A549 (cell line): ENCODE results near the gene ZC3H14.

Experiments
- CTCF ChIP-seq: fragments of >200 bp; sonication (Bioruptor Twin); formaldehyde crosslinking; IDR thresholded peaks from 3 replicates; pipeline ENCODE4 v1.5.1; 2016
- EP300 ChIP-seq, 2 experiments: fragments of >200 bp; sonication (Bioruptor Twin); formaldehyde crosslinking; IDR thresholded peaks; 2 replicates in 1 of 2; 3 replicates in 1 of 2; pipeline ENCODE4 v1.6.1; 2016 to 2017
- HDAC2 ChIP-seq: fragments of 200-600 bp; sonication (generic); IDR thresholded peaks from 2 replicates; pipeline ENCODE4 v1.6.1; 2016
- JUNB ChIP-seq: fragments of >200 bp; sonication (Bioruptor Twin); formaldehyde crosslinking; IDR thresholded peaks from 2 replicates; pipeline ENCODE4 v1.6.1; 2016
- MAX ChIP-seq: IDR thresholded peaks from 2 replicates; pipeline ENCODE4 v1.6.1; 2012
- MAZ ChIP-seq: fragments of 150-350 bp; IDR thresholded peaks from 2 replicates; pipeline ENCODE4 v1.6.1; 2014; ENCODE audit warnings: antibody characterized with exemption, low read depth, low read length, borderline replicate concordance
- POLR2A ChIP-seq: IDR thresholded peaks from 2 replicates; pipeline ENCODE4 v1.6.1; 2012; ENCODE audit warnings: mild to moderate bottlenecking, low read length
- RCOR1 ChIP-seq: fragments of 150-350 bp; IDR thresholded peaks from 2 replicates; pipeline ENCODE4 v1.6.1; 2014; ENCODE audit warnings: antibody characterized with exemption, low read length, low read depth
- RNF2 ChIP-seq: fragments of 200-600 bp; sonication (generic); IDR thresholded peaks from 2 replicates; pipeline ENCODE4 v1.6.1; 2016; ENCODE audit warnings: low read depth, mild to moderate bottlenecking, antibody characterized with exemption, moderate library complexity, borderline replicate concordance
- ZFP36 ChIP-seq: fragments of 450-650 bp; IDR thresholded peaks from 2 replicates; pipeline ENCODE4 v1.6.1; 2014; ENCODE audit warnings: borderline replicate concordance; ENCODE audit not compliant: partially characterized antibody

GRCh38 chr14:88618476-88618875 is 55.6 kb downstream of the ZC3H14 start:
- TF ChIP-seq MAZ (no peak), CTCF (no peak), POLR2A (no peak), EP300 (IDR thresholded peaks at IDR 0.05) (no peak), JUNB (no peak), RCOR1 (no peak), RNF2 (no peak), ZFP36 (no peak), MAX (no peak), HDAC2 (no peak)
